IMR-90 (cell line): Measurements from ENCODE around the gene PCDH1. TPM values are rescaled to one million over a fixed set of nuclear protein-coding genes. Genes with fewer than 3 reads are reported as not detected.

Experiments used
- ATAC-seq: fragments of 200-7000 bp; cut with Tn5 transposase; 2 replicates; pipeline ENCODE4 v1.9.1; 2020; ENCODE audit warnings: low read depth, mild to moderate bottlenecking, moderate library complexity
- BruUV-seq: library from RNA; stranded (reverse); fragments of 400-500 nt; replicated peaks from 2 replicates; lab custom pipeline; 2021; lab: Mats Ljungman, UMichigan
- CTCF ChIA-PET: fragments of 300-600 bp; formaldehyde crosslinking; extraction: SDS; loops from one replicate; lab custom pipeline; 2021; ENCODE audit warnings: antibody characterized with exemption; lab: Yijun Ruan, JAX
- POLR2A ChIA-PET: fragments of 300-600 bp; sonication (Branson Sonifier 250); formaldehyde crosslinking; loops from one replicate; lab custom pipeline; 2022; ENCODE audit warnings: antibody characterized with exemption; ENCODE audit not compliant: unreplicated experiment; lab: Charles Lee
- DNase-seq: peaks from one replicate; pipeline ENCODE4 v3.0.0; 2013
- H2AFZ ChIP-seq: replicated peaks from 2 replicates; pipeline ENCODE3; 2013; ENCODE audit warnings: low read length, mild to moderate bottlenecking; ENCODE audit not compliant: poor library complexity
- H2AK5ac ChIP-seq: 2 replicates; pipeline ENCODE4 v1.6.1; 2013; ENCODE audit warnings: low read depth, low read length, inconsistent platforms
- H2AK9ac ChIP-seq: replicated peaks from 2 replicates; pipeline ENCODE3; 2013; ENCODE audit warnings: mild to moderate bottlenecking, low read depth, low read length, moderate library complexity; ENCODE audit not compliant: poor library complexity
- H2BK120ac ChIP-seq: 2 replicates; pipeline ENCODE4 v1.6.1; 2013; ENCODE audit warnings: low read depth, low read length, inconsistent platforms
- H2BK15ac ChIP-seq: 3 replicates; pipeline ENCODE4 v1.6.1; 2013; ENCODE audit warnings: low read depth, low read length, inconsistent platforms
- H2BK20ac ChIP-seq: 2 replicates; pipeline ENCODE4 v1.6.1; 2013; ENCODE audit warnings: low read depth, mild to moderate bottlenecking, inconsistent platforms, low read length, moderate library complexity
- H2BK5ac ChIP-seq: 2 replicates; pipeline ENCODE4 v1.6.1; 2013; ENCODE audit warnings: mild to moderate bottlenecking, low read depth, low read length, inconsistent platforms; ENCODE audit not compliant: poor library complexity, severe bottlenecking
- H3K14ac ChIP-seq: replicated peaks from 2 replicates; pipeline ENCODE4 v1.6.1; 2013; ENCODE audit warnings: low read depth, low read length, inconsistent platforms
- H3K18ac ChIP-seq: 2 replicates; pipeline ENCODE4 v1.6.1; 2013; ENCODE audit warnings: low read depth, low read length, control low read depth
- H3K23ac ChIP-seq: 2 replicates; pipeline ENCODE4 v1.6.1; 2013; ENCODE audit warnings: low read depth, low read length, inconsistent platforms
- H3K27ac ChIP-seq: 2 replicates; pipeline ENCODE4 v1.5.1; 2013; ENCODE audit warnings: mild to moderate bottlenecking, control low read depth, low read length; ENCODE audit not compliant: insufficient read depth
- H3K27me3 ChIP-seq: 2 replicates; pipeline ENCODE4 v1.6.1; 2013; ENCODE audit warnings: low read length; ENCODE audit not compliant: control insufficient read depth, insufficient read depth
- H3K36me3 ChIP-seq: 2 replicates; pipeline ENCODE4 v1.6.1; 2013; ENCODE audit warnings: low read length, mixed read lengths; ENCODE audit not compliant: control insufficient read depth, insufficient read depth
- H3K4ac ChIP-seq: 2 replicates; pipeline ENCODE4 v1.6.1; 2013; ENCODE audit warnings: low read depth, low read length, inconsistent platforms
- H3K4me1 ChIP-seq: 2 replicates; pipeline ENCODE4 v1.6.1; 2013; ENCODE audit warnings: low read length, mixed read lengths; ENCODE audit not compliant: control insufficient read depth, insufficient read depth
- H3K4me2 ChIP-seq: 2 replicates; pipeline ENCODE4 v1.6.1; 2013; ENCODE audit warnings: low read depth, mild to moderate bottlenecking, control low read depth, low read length, moderate library complexity
- H3K4me3 ChIP-seq: 2 replicates; pipeline ENCODE4 v1.5.1; 2013; ENCODE audit warnings: low read depth, mild to moderate bottlenecking, control low read depth, low read length, moderate library complexity; ENCODE audit not compliant: insufficient read depth
- H3K56ac ChIP-seq: 2 replicates; pipeline ENCODE4 v1.6.1; 2013; ENCODE audit warnings: low read length, inconsistent platforms; ENCODE audit not compliant: insufficient read depth; ENCODE audit errors: extremely low read depth
- H3K79me1 ChIP-seq, 2 experiments: 2 replicates each; pipeline ENCODE4 v1.6.1; 2013; ENCODE audit warnings: low read length in 2 of 2, inconsistent platforms in 1 of 2, low read depth in 1 of 2
- H3K9ac ChIP-seq: 2 replicates; pipeline ENCODE4 v1.6.1; 2013; ENCODE audit warnings: low read depth, low read length, control low read depth
- H3K9me1 ChIP-seq: 2 replicates; pipeline ENCODE4 v1.6.1; 2013; ENCODE audit warnings: low read length, inconsistent platforms; ENCODE audit not compliant: insufficient read depth
- H3K9me3 ChIP-seq: 2 replicates; pipeline ENCODE4 v1.6.1; 2013; ENCODE audit warnings: low read length; ENCODE audit not compliant: control insufficient read depth, insufficient read depth
- H4K20me1 ChIP-seq: 2 replicates; pipeline ENCODE4 v1.6.1; 2013; ENCODE audit warnings: low read length, inconsistent platforms; ENCODE audit not compliant: insufficient read depth
- H4K5ac ChIP-seq: 2 replicates; pipeline ENCODE4 v1.6.1; 2013; ENCODE audit warnings: mild to moderate bottlenecking, low read depth, low read length, control low read depth
- H4K8ac ChIP-seq, 2 experiments: 2 replicates each; pipeline ENCODE4 v1.6.1; 2013; ENCODE audit warnings: low read depth in 2 of 2, low read length in 2 of 2, control low read depth in 1 of 2, inconsistent platforms in 1 of 2
- H4K91ac ChIP-seq: 2 replicates; pipeline ENCODE4 v1.6.1; 2013; ENCODE audit warnings: low read depth, low read length, inconsistent platforms; ENCODE audit not compliant: insufficient read depth
- BHLHE40 ChIP-seq: fragments of 150-350 bp; IDR thresholded peaks from 2 replicates; pipeline ENCODE4 v1.6.1; 2016; ENCODE audit warnings: mild to moderate bottlenecking, low read depth, low read length
- CEBPB ChIP-seq: IDR thresholded peaks from 2 replicates; pipeline ENCODE4 v1.6.1; 2012; ENCODE audit warnings: low read depth, low read length, improper control_type of control experiment
- FOS ChIP-seq: fragments of 150-350 bp; IDR thresholded peaks from 2 replicates; pipeline ENCODE4 v1.6.1; 2016; ENCODE audit warnings: low read depth, low read length
- MAFK ChIP-seq: IDR thresholded peaks from 2 replicates; pipeline ENCODE4 v1.6.1; 2012; ENCODE audit warnings: low read depth, low read length, improper control_type of control experiment
- MAZ ChIP-seq: IDR thresholded peaks from 2 replicates; pipeline ENCODE4 v1.6.1; 2012; ENCODE audit warnings: low read depth, mild to moderate bottlenecking, low read length, improper control_type of control experiment, moderate library complexity, borderline replicate concordance
- MXI1 ChIP-seq: IDR thresholded peaks from 2 replicates; pipeline ENCODE4 v1.6.1; 2012; ENCODE audit warnings: low read depth, mild to moderate bottlenecking, low read length, moderate library complexity, borderline replicate concordance
- POLR2A ChIP-seq: IDR thresholded peaks from 2 replicates; pipeline ENCODE4 v1.6.1; 2012; ENCODE audit warnings: mild to moderate bottlenecking, low read depth, low read length
- RAD21 ChIP-seq: IDR thresholded peaks from 2 replicates; pipeline ENCODE4 v1.6.1; 2012; ENCODE audit warnings: low read length, improper control_type of control experiment
- RCOR1 ChIP-seq: IDR thresholded peaks from 2 replicates; pipeline ENCODE4 v1.6.1; 2012; ENCODE audit warnings: mild to moderate bottlenecking, low read length, improper control_type of control experiment; ENCODE audit not compliant: insufficient replicate concordance
- RFX5 ChIP-seq: IDR thresholded peaks from 2 replicates; pipeline ENCODE4 v1.8.0; 2012; ENCODE audit warnings: low read depth, mild to moderate bottlenecking, low read length, moderate library complexity
- SMC3 ChIP-seq: fragments of 150-350 bp; IDR thresholded peaks from 2 replicates; pipeline ENCODE4 v1.6.1; 2016; ENCODE audit warnings: low read depth, mild to moderate bottlenecking, antibody characterized with exemption, low read length, moderate library complexity
- WGBS, 2 experiments: methylation state at CpG; one replicate each; pipeline versions ENCODE4 v1.1.5 to v1.1.7; 2013; ENCODE audit warnings: missing lambda C conversion rate in 2 of 2; ENCODE audit not compliant: insufficient read length in 1 of 2; ENCODE audit errors: extremely low coverage in 2 of 2; 5-methylcytosine and 5-hydroxymethylcytosine counted together
- dilution Hi-C: fragments of 300-500 bp; cut with HindIII; formaldehyde crosslinking; loops from one replicate; pipeline ENCODE4 v1.14.3; 2018; ENCODE audit warnings: low sequenced_read_pairs; ENCODE audit not compliant: unreplicated experiment
- in situ Hi-C: fragments of 300-500 bp; cut with MboI; formaldehyde crosslinking; loops from 3 replicates; pipeline ENCODE4 v1.14.3; 2019; ENCODE audit warnings: low sequenced_read_pairs, inconsistent platforms, mixed read lengths
- intact Hi-C: fragments of 100-400 bp; cut with micrococcal nuclease; formaldehyde crosslinking; loops from 2 replicates; pipeline ENCODE4 v1.10.0; 2022
- polyA plus RNA-seq, 3 experiments: library from polyadenylated mRNA; depleted of rRNA; stranded (reverse); fragments of >200 nt; gene quantifications; 2 replicates each; pipeline ENCODE4 v1.2.3, GENCODE V29; 2012; ENCODE audit warnings: low replicate concordance in 1 of 3
- total RNA-seq: library from RNA; depleted of rRNA; stranded (reverse); fragments of >200 nt; gene quantifications from 2 replicates; pipeline ENCODE4 v1.2.3, GENCODE V29; 2012
- TF ChIP-seq, protein P1 (sequence below): fragments of 150-350 bp; IDR thresholded peaks from 2 replicates; pipeline ENCODE4 v1.6.1; 2017; ENCODE audit warnings: mild to moderate bottlenecking, antibody characterized with exemption, low read length, low read depth
- TF ChIP-seq, protein P2 (sequence below): fragments of 150-350 bp; IDR thresholded peaks from 2 replicates; pipeline ENCODE4 v1.6.1; 2016; ENCODE audit warnings: low read depth, mild to moderate bottlenecking, low read length, moderate library complexity, borderline replicate concordance
- TF ChIP-seq, protein P3 (sequence below): conservative IDR thresholded peaks from 2 replicates; pipeline ENCODE4 v1.5.1; 2012; ENCODE audit warnings: mild to moderate bottlenecking, low read depth, low read length, improper control_type of control experiment

Gene PCDH1
- total and polyA plus RNA-seq, 2 of the 4 experiments (the other 2 are of a cell fraction): 0.74 to 0.90 TPM

DNA sequence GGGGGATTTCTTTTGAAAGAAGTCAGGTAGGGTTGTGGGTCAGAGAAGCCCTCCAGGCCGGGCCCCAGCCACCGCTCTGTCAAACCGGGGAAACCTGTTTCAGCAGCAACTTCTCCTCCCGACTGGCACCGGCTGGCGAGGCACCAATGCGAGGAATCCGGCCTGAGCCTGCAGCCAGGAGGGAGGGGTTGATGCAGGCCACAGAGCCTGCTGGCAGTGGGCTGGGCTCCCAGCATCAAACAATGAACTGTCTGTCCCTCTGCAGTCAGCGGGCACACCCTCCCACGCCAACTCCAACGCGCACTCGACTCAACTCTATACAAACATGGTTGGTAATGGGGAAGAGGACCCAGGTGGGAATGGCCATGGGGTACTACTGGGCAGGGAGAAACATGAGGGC, 12.1 kb downstream of the PCDH1 start:
- no peaks in the 10 kb centered on the region for H3K36me3 ChIP-seq
- no peak overlapping the region for H3K4me3 ChIP-seq
- POLR2A ChIA-PET: no interaction called here
- H3K9me3 ChIP-seq: no peaks in the 10 kb centered on the region
- BruUV-seq: no TSS peak
- H3K9me1 ChIP-seq: peaks cover 6% of the 10 kb centered on the region; the same call in 1 of the 2 replicates
- intact Hi-C loops (no loop called here), in situ Hi-C loops (no loop called here), dilution Hi-C loops (no loop called here)
- no peak overlapping the region for H4K8ac ChIP-seq
- no peaks in the 10 kb centered on the region for H4K20me1 ChIP-seq
- H3K79me1 ChIP-seq: no peaks in the 10 kb centered on the region
- no peaks in the 10 kb centered on the region for H3K4me1 ChIP-seq
- no peak overlapping the region for H2BK5ac ChIP-seq
- no peak overlapping the region for H3K27ac ChIP-seq
- no peak overlapping the region for H2AK5ac ChIP-seq
- H3K27me3 ChIP-seq: peaks cover 49% of the 10 kb centered on the region
- H3K4me2 ChIP-seq: no peak overlapping the region
- no peak overlapping the region for H2AFZ ChIP-seq
- H2BK120ac ChIP-seq: no peak overlapping the region
- H3K18ac ChIP-seq: no peak overlapping the region
- H3K9ac ChIP-seq: no peak overlapping the region
- no peak overlapping the region for H3K56ac ChIP-seq
- DNase-seq: no peak
- no peak overlapping the region for H2BK15ac ChIP-seq
- CTCF ChIA-PET: no interaction called here
- H3K14ac ChIP-seq: no peak overlapping the region
- TF ChIP-seq MAZ (no peak), RFX5 (no peak), CEBPB (no peak), RAD21 (no peak), SMC3 (no peak), BHLHE40 (no peak), RCOR1 (no peak), MAFK (no peak), POLR2A (no peak), MXI1 (no peak), FOS (no peak)
- TF ChIP-seq, protein P1, sequence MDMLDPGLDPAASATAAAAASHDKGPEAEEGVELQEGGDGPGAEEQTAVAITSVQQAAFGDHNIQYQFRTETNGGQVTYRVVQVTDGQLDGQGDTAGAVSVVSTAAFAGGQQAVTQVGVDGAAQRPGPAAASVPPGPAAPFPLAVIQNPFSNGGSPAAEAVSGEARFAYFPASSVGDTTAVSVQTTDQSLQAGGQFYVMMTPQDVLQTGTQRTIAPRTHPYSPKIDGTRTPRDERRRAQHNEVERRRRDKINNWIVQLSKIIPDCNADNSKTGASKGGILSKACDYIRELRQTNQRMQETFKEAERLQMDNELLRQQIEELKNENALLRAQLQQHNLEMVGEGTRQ: no peak
- TF ChIP-seq, protein P2, sequence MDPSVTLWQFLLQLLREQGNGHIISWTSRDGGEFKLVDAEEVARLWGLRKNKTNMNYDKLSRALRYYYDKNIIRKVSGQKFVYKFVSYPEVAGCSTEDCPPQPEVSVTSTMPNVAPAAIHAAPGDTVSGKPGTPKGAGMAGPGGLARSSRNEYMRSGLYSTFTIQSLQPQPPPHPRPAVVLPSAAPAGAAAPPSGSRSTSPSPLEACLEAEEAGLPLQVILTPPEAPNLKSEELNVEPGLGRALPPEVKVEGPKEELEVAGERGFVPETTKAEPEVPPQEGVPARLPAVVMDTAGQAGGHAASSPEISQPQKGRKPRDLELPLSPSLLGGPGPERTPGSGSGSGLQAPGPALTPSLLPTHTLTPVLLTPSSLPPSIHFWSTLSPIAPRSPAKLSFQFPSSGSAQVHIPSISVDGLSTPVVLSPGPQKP: no peak
- TF ChIP-seq, protein P3, sequence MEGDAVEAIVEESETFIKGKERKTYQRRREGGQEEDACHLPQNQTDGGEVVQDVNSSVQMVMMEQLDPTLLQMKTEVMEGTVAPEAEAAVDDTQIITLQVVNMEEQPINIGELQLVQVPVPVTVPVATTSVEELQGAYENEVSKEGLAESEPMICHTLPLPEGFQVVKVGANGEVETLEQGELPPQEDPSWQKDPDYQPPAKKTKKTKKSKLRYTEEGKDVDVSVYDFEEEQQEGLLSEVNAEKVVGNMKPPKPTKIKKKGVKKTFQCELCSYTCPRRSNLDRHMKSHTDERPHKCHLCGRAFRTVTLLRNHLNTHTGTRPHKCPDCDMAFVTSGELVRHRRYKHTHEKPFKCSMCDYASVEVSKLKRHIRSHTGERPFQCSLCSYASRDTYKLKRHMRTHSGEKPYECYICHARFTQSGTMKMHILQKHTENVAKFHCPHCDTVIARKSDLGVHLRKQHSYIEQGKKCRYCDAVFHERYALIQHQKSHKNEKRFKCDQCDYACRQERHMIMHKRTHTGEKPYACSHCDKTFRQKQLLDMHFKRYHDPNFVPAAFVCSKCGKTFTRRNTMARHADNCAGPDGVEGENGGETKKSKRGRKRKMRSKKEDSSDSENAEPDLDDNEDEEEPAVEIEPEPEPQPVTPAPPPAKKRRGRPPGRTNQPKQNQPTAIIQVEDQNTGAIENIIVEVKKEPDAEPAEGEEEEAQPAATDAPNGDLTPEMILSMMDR: no peak
- no peak overlapping the region for H4K91ac ChIP-seq
- H2AK9ac ChIP-seq: no peak overlapping the region
- no peak overlapping the region for H4K5ac ChIP-seq
- no peak overlapping the region for H3K23ac ChIP-seq
- no peak overlapping the region for H3K4ac ChIP-seq
- 77% methylated on average over 8 of the region's 13 CpGs; no CpG with 5 or more reads in 1 of the 2 experiments for WGBS, 2 experiments
- ATAC-seq: no peak
- no peak overlapping the region for H2BK20ac ChIP-seq
